Osteocyte (in vitro differentiated cells): ENCODE data around the gene GRK6. TPM values are rescaled to one million over a fixed set of nuclear protein-coding genes. Genes with fewer than 3 reads are reported as not detected.

Source experiments
- DNase-seq: peaks from one replicate; pipeline ENCODE4 v3.0.0; 2021; ENCODE audit warnings: mixed read lengths; ENCODE audit not compliant: unreplicated experiment; ENCODE audit errors: extremely low spot score
- H3K27ac Mint-ChIP-seq: one replicate; pipeline ENCODE4 v1.8.0; 2021; ENCODE audit warnings: mild to moderate bottlenecking, mixed read lengths; ENCODE audit not compliant: unreplicated experiment
- H3K27me3 Mint-ChIP-seq: one replicate; pipeline ENCODE4 v1.8.0; 2021; ENCODE audit warnings: mixed read lengths; ENCODE audit not compliant: unreplicated experiment
- H3K36me3 Mint-ChIP-seq: one replicate; pipeline ENCODE4 v1.8.0; 2021; ENCODE audit warnings: mixed read lengths; ENCODE audit not compliant: unreplicated experiment
- H3K4me1 Mint-ChIP-seq: one replicate; pipeline ENCODE4 v1.8.0; 2021; ENCODE audit warnings: mixed read lengths; ENCODE audit not compliant: unreplicated experiment
- H3K4me3 Mint-ChIP-seq: one replicate; pipeline ENCODE4 v1.8.0; 2021; ENCODE audit warnings: mild to moderate bottlenecking, moderate library complexity, mixed read lengths; ENCODE audit not compliant: unreplicated experiment
- H3K9me3 Mint-ChIP-seq: one replicate; pipeline ENCODE4 v1.8.0; 2021; ENCODE audit warnings: mixed read lengths; ENCODE audit not compliant: unreplicated experiment
- CTCF ChIP-seq: fragments of 200-600 bp; sonication (generic); IDR thresholded peaks from 2 replicates; pipeline ENCODE4 v1.5.0; 2021; ENCODE audit warnings: antibody characterized with exemption, mild to moderate bottlenecking, moderate library complexity
- total RNA-seq: library from RNA; stranded (reverse); gene quantifications from 2 replicates; pipeline ENCODE4 v1.2.1, GENCODE V29; 2021

The GRK6 gene
- total RNA-seq, 1 donor from 2014 or later: 38.2 TPM

GRCh38 chr5:177458912-177459350, 32.5 kb downstream of the GRK6 start:
- no peaks in the 10 kb centered on the region for H3K9me3 Mint-ChIP-seq
- H3K4me3 Mint-ChIP-seq: no peak overlapping the region
- no peak for TF ChIP-seq CTCF
- peaks cover 19% of the 10 kb centered on the region for H3K36me3 Mint-ChIP-seq
- peaks cover 14% of the 10 kb centered on the region for H3K4me1 Mint-ChIP-seq
- no peak overlapping the region for H3K27ac Mint-ChIP-seq
- DNase-seq: no peak
- H3K27me3 Mint-ChIP-seq: no peaks in the 10 kb centered on the region

GRCh38 chr5:177459357-177459756, 32.9 kb downstream of the GRK6 start:
- H3K27ac Mint-ChIP-seq: no peak overlapping the region
- H3K36me3 Mint-ChIP-seq: peaks cover 19% of the 10 kb centered on the region
- DNase-seq: no peak
- no peaks in the 10 kb centered on the region for H3K27me3 Mint-ChIP-seq
- TF ChIP-seq CTCF: no peak
- peaks cover 12% of the 10 kb centered on the region for H3K4me1 Mint-ChIP-seq
- no peaks in the 10 kb centered on the region for H3K9me3 Mint-ChIP-seq
- no peak overlapping the region for H3K4me3 Mint-ChIP-seq

GRCh38 chr5:177459819-177460628, 33.5 kb downstream of the GRK6 start:
- Mint-ChIP-seq H3K36me3 (peaks cover 20% of the 10 kb centered on the region), H3K27me3 (no peaks in the 10 kb centered on the region), H3K4me3 (no peak overlapping the region), H3K4me1 (peaks cover 12% of the 10 kb centered on the region), H3K9me3 (no peaks in the 10 kb centered on the region), H3K27ac (peak overlapping the region; percentile 38)
- DNase-seq: no peak
- no peak for TF ChIP-seq CTCF

GRCh38 chr5:177462021-177462670, 35.7 kb downstream of the GRK6 start:
- Mint-ChIP-seq H3K27me3 (no peaks in the 10 kb centered on the region), H3K36me3 (peaks cover 39% of the 10 kb centered on the region), H3K4me3 (no peak overlapping the region), H3K27ac (no peak overlapping the region), H3K4me1 (peaks cover 3% of the 10 kb centered on the region), H3K9me3 (peaks cover 4% of the 10 kb centered on the region)
- DNase-seq: no peak
- TF ChIP-seq CTCF: no peak

- Mint-ChIP-seq H3K36me3 (peaks cover 40% of the 10 kb centered on the region), H3K9me3 (peaks cover 4% of the 10 kb centered on the region), H3K4me1 (peaks cover 18% of the 10 kb centered on the region), H3K4me3 (no peak overlapping the region), H3K27me3 (no peaks in the 10 kb centered on the region), H3K27ac (no peak overlapping the region)
- no peak for TF ChIP-seq CTCF
- no peak for DNase-seq
Observed at GRCh38 chr5:177465044-177465443, 38.6 kb downstream of the GRK6 start.
